Activated CD8-positive, alpha-beta T cell treated with anti-CD3 and anti-CD28 coated beads for 36 hours (primary cell): ENCODE measurements around the gene TRUB1. TPM values are rescaled to one million over a fixed set of nuclear protein-coding genes. Genes with fewer than 3 reads are reported as not detected.

Experiments used
- ATAC-seq: fragments of 200-7000 bp; cut with Tn5 transposase; one replicate; pipeline ENCODE4 v1.10.0; 2021; ENCODE audit warnings: mild to moderate bottlenecking, moderate library complexity
- CTCF ChIA-PET: fragments of 350-600 bp; sonication (Branson Sonifier 250); formaldehyde crosslinking; loops from one replicate; lab custom pipeline; 2021; ENCODE audit warnings: antibody characterized with exemption; lab: Charles Lee
- POLR2A ChIA-PET: fragments of 350-600 bp; sonication (Branson Sonifier 250); formaldehyde crosslinking; loops from one replicate; lab custom pipeline; 2021; ENCODE audit warnings: antibody characterized with exemption; lab: Charles Lee
- DNase-seq: peaks from one replicate; pipeline ENCODE4 v3.0.0-alpha.2; 2020
- H3K27ac Mint-ChIP-seq: one replicate; pipeline ENCODE4 v1.8.0; 2021; ENCODE audit warnings: mild to moderate bottlenecking, mixed read lengths
- H3K27me3 Mint-ChIP-seq: one replicate; pipeline ENCODE4 v1.8.0; 2021; ENCODE audit warnings: mixed read lengths
- H3K36me3 Mint-ChIP-seq: one replicate; pipeline ENCODE4 v1.8.0; 2021; ENCODE audit warnings: low read depth, mixed read lengths
- H3K4me1 Mint-ChIP-seq: one replicate; pipeline ENCODE4 v1.8.0; 2021; ENCODE audit warnings: low read depth, mixed read lengths
- H3K4me3 Mint-ChIP-seq: one replicate; pipeline ENCODE4 v1.8.0; 2021; ENCODE audit warnings: mild to moderate bottlenecking, moderate library complexity, mixed read lengths
- H3K9me3 Mint-ChIP-seq: one replicate; pipeline ENCODE4 v1.8.0; 2021; ENCODE audit warnings: mixed read lengths
- intact Hi-C: fragments of 100-400 bp; cut with micrococcal nuclease; formaldehyde crosslinking; loops from one replicate; pipeline ENCODE4 v1.10.0; 2022
- total RNA-seq, 2 experiments: library from RNA; stranded (reverse); gene quantifications; one replicate each; pipeline ENCODE4 v1.2.3, GENCODE V29; 2021
- TF ChIP-seq, protein P1 (sequence below): fragments of 200-600 bp; IDR thresholded peaks from one replicate; pipeline ENCODE4 v1.8.0; 2022; ENCODE audit warnings: antibody characterized with exemption, mild to moderate bottlenecking

Gene TRUB1
- total RNA-seq, 2 experiments from 2014 or later, result 14.9 to 16.8 TPM

DNA sequence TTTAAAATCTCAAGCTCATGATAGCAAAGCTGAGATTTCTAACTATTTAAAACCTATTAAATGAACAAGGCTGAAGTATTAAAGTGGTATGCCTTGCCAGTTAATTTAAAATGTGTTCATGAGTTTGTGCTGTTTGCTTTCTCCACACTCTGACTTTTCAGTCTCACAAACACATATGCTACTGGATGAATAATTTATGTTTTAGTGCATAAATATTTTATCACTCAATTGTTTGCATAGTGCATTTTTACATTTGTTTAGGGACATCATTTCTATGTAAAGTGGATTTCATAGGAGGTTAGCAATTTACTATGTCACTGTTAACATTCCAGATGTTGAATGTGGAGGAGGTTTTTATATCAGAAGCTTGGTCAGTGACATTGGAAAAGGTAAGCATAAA, 36.0 kb downstream of the TRUB1 start:
- Mint-ChIP-seq H3K36me3 (peaks cover 23% of the 10 kb centered on the region), H3K4me1 (peaks cover 14% of the 10 kb centered on the region), H3K27me3 (no peaks in the 10 kb centered on the region), H3K4me3 (no peak overlapping the region), H3K9me3 (no peaks in the 10 kb centered on the region), H3K27ac (no peak overlapping the region)
- intact Hi-C loops, result no loop called here
- ChIA-PET CTCF (interaction anchor here (0.9 to 1.0 kb wide), 2 partner anchors 95 to 188 kb away, joined by 3 to 4 read pairs; no protein-coding TSS in a partner anchor), POLR2A (no interaction called here)
- no peak for ATAC-seq
- TF ChIP-seq, protein P1, sequence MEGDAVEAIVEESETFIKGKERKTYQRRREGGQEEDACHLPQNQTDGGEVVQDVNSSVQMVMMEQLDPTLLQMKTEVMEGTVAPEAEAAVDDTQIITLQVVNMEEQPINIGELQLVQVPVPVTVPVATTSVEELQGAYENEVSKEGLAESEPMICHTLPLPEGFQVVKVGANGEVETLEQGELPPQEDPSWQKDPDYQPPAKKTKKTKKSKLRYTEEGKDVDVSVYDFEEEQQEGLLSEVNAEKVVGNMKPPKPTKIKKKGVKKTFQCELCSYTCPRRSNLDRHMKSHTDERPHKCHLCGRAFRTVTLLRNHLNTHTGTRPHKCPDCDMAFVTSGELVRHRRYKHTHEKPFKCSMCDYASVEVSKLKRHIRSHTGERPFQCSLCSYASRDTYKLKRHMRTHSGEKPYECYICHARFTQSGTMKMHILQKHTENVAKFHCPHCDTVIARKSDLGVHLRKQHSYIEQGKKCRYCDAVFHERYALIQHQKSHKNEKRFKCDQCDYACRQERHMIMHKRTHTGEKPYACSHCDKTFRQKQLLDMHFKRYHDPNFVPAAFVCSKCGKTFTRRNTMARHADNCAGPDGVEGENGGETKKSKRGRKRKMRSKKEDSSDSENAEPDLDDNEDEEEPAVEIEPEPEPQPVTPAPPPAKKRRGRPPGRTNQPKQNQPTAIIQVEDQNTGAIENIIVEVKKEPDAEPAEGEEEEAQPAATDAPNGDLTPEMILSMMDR, result no peak
- DNase-seq, result no peak

DNA sequence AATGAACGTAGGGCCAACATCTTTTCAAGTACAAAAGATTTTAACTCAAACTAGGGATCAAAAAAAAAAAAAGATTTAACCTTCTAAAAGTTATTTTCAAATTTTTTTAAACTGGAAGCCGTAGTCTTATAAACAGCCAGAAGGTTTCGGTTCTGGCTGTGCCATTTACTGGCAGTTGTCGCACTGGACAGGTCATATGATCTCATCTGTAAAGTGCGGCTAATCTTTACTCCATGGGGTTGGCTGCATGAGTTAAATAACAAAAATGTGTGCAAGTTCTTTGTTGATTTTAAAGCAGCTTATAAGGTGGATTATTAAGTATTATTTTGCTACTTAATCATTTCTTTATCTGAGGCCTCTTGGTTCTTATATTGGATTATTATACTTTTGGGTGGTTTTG, 36.6 kb downstream of the TRUB1 start:
- ChIA-PET POLR2A (no interaction called here), CTCF (interaction anchor here (1.0 to 1.5 kb wide), 2 partner anchors 25 to 96 kb away, joined by 3 read pairs; no protein-coding TSS in a partner anchor)
- H3K4me3 Mint-ChIP-seq, result no peak overlapping the region
- ATAC-seq (no peak), DNase-seq (no peak)
- no peaks in the 10 kb centered on the region for H3K9me3 Mint-ChIP-seq
- H3K36me3 Mint-ChIP-seq, result peaks cover 24% of the 10 kb centered on the region
- peaks cover 12% of the 10 kb centered on the region for H3K4me1 Mint-ChIP-seq
- no peaks in the 10 kb centered on the region for H3K27me3 Mint-ChIP-seq
- TF ChIP-seq, protein P1, result no peak
- intact Hi-C loops, result no loop called here
- no peak overlapping the region for H3K27ac Mint-ChIP-seq

DNA sequence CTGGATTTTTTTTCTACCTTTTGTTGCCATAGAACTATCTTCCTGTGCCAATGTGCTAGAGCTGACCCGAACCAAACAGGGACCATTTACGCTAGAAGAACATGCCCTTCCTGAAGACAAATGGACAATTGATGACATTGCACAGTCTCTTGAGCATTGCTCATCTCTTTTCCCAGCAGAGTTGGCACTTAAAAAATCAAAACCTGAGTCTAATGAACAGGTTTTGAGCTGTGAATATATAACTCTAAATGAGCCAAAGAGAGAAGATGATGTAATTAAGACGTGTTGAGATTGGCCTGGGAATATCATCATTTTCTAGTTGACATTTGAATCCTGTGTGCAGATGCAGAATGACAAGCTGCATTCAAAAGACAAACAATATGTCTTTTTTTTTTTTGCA, 37.1 kb downstream of the TRUB1 start:
- ChIA-PET POLR2A (no interaction called here), CTCF (interaction anchor here (1.5 kb wide), 1 partner anchor 25 kb away, joined by 3 read pairs; no protein-coding TSS in a partner anchor)
- H3K4me1 Mint-ChIP-seq, result peaks cover 9% of the 10 kb centered on the region
- H3K4me3 Mint-ChIP-seq, result no peak overlapping the region
- TF ChIP-seq, protein P1, result no peak
- no peaks in the 10 kb centered on the region for H3K9me3 Mint-ChIP-seq
- no peaks in the 10 kb centered on the region for H3K27me3 Mint-ChIP-seq
- intact Hi-C loops, result no loop called here
- ATAC-seq (no peak), DNase-seq (no peak)
- peaks cover 29% of the 10 kb centered on the region for H3K36me3 Mint-ChIP-seq
- no peak overlapping the region for H3K27ac Mint-ChIP-seq

DNA sequence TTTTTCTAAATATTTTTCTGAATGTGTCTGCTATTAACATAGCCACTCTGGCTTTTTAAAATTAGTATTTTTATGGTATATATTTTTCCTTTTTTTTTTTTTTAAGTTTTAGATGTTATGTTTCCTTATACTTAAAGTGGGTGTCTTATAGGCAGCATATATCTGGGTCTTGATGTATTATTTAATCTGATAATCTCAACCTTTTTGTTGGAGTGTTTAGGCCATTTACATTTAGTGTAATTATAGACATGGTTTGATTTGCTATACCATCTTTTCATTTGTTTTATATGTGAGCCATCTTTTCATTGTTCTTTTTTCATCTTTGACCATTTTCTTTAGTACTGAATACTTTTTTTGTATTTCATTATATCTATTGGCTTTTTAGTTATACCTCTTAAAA, 45.0 kb downstream of the TRUB1 start:
- TF ChIP-seq, protein P1, result no peak
- intact Hi-C loops, result no loop called here
- Mint-ChIP-seq H3K9me3 (peaks cover 32% of the 10 kb centered on the region), H3K27me3 (no peaks in the 10 kb centered on the region), H3K4me3 (no peak overlapping the region), H3K4me1 (no peaks in the 10 kb centered on the region), H3K36me3 (peaks cover 66% of the 10 kb centered on the region), H3K27ac (no peak overlapping the region)
- POLR2A ChIA-PET, result no interaction called here
- DNase-seq, result no peak
- ATAC-seq, result no peak
- CTCF ChIA-PET, result no interaction called here

DNA sequence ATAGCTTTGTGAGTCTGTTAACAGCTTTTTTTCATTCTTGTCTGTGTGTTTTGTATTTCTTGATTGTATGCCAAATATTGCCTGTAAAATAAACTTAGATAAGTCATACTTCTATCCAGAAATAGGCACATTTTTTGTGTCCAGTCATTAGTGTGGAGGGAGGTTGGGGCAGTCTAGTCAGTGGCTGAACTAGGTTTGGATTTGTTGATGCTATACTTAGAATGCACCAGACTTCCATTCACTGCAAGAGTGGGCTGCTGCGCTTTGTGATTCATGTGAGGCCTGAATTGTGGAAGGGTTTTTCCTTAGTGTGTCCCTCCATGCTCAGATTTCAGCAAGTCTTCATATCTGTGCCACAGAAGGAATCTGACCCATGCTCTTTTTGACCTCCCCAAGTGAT, 50.0 kb downstream of the TRUB1 start:
- CTCF ChIA-PET, result no interaction called here
- H3K36me3 Mint-ChIP-seq, result peaks cover 44% of the 10 kb centered on the region

More for the DNA sequence above, 50.0 kb downstream of the TRUB1 start:
- DNase-seq (no peak), ATAC-seq (no peak)
- TF ChIP-seq, protein P1, result no peak
- H3K9me3 Mint-ChIP-seq, result peaks cover 21% of the 10 kb centered on the region
- intact Hi-C loops, result no loop called here
- no peaks in the 10 kb centered on the region for H3K27me3 Mint-ChIP-seq
- POLR2A ChIA-PET, result no interaction called here
- no peaks in the 10 kb centered on the region for H3K4me1 Mint-ChIP-seq
- no peak overlapping the region for H3K4me3 Mint-ChIP-seq
- H3K27ac Mint-ChIP-seq, result no peak overlapping the region
